Stimulated activated CD4-positive, alpha-beta T cell treated with anti-CD3 and anti-CD28 coated beads, Interleukin-1b, Interleukin-23, amount 100 ng/mL, for 1 hour (primary cell): ENCODE data around the gene KCNQ1.

Source experiments
- DNase-seq, 2 donors: peaks; one replicate each; pipeline ENCODE4 v3.0.0-alpha.2; 2020; ENCODE audit warnings: low read depth in 2 of 2

KCNQ1 gene

DNA sequence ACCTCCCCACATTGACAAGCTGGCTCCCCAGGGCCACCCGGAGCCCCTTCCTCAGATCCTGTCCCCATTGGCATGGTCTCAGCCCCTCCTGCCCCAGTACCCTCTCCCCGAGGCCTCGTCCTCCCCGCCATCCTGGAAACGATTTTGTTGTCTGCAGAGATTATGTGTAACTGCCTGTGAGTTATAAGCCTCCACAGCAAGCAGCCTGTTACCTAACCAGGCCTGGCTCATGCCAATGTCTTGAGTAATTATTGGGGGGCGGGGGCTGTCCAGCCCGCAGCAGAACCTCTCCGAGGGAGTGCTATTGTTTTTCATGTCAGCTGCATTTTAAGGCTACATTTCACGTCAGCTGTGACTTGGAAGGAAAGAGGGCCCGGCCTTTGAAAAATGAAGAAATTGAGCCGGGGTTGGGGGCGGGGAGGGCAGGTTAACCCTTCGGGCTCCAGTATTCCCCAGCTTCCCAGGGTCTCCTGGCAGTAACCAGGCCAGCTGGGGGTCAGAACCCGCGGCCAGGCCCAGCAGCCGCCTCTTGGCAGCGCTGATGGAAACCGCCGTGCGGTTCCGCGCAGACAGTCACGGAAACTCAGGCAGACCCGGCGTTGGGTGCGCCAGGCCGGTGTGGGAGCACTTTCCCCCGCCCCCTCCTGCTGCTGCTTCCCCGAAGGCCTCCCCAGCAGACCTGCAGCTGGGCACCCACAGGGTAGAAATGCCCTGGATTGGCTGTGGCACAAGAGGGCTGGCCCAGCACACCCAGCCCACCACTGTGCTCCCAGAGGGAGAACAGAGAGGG, 381.3 kb downstream of the KCNQ1 start:
- no peak for DNase-seq

- DNase-seq, result no peak
Observed at GRCh38 chr11:2826679-2827056, 381.9 kb downstream of the KCNQ1 start.

DNA sequence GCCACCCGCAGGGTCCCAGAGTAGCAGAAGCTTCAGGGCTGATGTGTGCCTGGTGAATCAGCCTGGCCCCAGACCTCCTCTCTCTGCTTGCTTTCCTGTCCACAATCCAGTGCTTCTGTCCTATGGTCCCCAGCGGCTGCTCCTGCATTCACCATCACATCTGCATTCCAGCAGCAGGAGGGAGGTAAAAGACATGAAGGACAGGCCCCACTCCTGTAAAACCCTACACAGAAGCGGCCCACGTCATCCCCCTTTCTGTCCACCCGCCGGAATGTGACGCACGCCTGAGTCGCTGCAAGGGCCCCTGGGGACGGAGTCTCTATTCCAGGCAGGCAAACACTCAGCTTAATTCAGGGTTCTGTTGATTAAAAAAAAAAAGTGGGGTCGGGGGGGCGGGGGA, 382.4 kb downstream of the KCNQ1 start:
- DNase-seq, result no peak

GRCh38 chr11:2827792-2828191, 383.0 kb downstream of the KCNQ1 start:
- DNase-seq, result no peak

- no peak for DNase-seq
Observed at GRCh38 chr11:2828585-2829330, 383.9 kb downstream of the KCNQ1 start.

DNA sequence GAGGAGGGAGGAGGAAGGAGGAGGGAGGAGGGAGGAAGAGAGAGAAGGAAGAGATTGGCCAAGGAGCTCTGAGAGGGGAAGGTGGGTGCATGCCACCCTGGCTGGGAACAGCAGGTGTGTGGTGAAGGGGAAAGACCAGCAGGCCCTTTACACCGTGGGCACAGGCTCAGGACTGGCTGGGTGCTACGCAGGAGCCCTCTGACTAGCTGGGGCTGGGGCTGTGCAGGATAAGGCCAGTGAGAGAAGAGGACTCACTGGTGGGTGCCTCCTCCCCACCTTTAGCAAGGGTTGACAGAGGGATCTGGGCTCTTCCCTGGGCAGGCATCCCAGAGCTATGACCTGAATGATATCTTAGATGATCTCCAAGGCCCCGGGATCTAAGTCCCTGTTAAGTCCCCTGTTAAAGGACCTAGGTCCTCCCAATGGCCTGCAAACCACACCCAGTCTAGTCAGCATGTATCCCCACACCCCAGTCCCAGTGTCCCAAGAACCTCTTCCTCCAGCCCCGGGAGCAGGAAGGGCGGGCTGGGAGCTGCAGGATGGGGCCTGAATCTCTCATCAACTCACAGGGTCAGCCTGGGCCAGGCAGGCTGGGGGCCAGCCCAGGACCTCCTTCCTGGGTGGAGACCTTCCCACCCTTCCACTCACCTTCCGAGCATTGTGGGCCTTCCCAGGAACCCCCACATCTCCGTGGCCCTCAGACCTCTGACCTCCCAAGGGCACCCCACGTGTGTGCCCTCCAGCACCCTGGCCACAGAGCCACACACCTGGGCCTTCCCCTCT, 385.4 kb downstream of the KCNQ1 start:
- no peak for DNase-seq

GRCh38 chr11:2830886-2831285, 386.1 kb downstream of the KCNQ1 start:
- DNase-seq, result no peak

GRCh38 chr11:2831781-2832532, 387.1 kb downstream of the KCNQ1 start:
- DNase-seq, result no peak

- DNase-seq, result no peak
Observed at GRCh38 chr11:2832533-2833020, 387.8 kb downstream of the KCNQ1 start.

DNA sequence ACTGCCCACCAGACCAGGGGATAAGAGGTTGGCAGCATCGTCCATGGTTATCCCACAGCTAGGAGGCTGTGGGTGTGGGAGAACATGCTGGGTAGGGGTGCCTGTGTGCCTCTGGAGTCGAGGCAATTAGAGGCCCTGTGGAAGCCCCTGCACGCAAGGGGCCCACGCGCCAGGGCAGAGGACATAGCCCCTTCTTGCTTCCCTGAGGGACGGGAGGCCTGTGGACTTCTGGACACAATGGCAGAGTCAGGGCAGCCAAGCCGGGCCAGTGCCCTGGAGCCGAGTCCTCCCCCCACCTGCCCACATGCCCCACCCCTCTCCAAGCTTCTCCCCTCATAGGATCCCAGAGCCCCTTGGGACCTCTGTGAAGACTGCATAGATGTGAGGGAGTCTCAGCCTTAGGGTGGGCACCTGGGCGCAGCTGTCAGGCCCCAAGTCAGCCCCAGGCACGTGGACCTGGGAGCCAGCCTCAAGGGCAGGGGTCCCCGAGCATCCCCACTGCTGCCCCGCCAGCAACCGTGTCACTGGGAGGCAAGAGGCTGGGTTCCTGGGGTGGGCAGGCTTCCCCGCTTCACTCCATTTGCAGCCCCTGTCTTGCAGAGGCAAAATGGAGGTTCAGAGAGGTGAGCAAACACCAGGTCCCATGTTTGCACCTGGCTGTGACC, 388.4 kb downstream of the KCNQ1 start:
- no peak for DNase-seq

GRCh38 chr11:2833716-2834502, 389.1 kb downstream of the KCNQ1 start:
- no peak for DNase-seq

DNA sequence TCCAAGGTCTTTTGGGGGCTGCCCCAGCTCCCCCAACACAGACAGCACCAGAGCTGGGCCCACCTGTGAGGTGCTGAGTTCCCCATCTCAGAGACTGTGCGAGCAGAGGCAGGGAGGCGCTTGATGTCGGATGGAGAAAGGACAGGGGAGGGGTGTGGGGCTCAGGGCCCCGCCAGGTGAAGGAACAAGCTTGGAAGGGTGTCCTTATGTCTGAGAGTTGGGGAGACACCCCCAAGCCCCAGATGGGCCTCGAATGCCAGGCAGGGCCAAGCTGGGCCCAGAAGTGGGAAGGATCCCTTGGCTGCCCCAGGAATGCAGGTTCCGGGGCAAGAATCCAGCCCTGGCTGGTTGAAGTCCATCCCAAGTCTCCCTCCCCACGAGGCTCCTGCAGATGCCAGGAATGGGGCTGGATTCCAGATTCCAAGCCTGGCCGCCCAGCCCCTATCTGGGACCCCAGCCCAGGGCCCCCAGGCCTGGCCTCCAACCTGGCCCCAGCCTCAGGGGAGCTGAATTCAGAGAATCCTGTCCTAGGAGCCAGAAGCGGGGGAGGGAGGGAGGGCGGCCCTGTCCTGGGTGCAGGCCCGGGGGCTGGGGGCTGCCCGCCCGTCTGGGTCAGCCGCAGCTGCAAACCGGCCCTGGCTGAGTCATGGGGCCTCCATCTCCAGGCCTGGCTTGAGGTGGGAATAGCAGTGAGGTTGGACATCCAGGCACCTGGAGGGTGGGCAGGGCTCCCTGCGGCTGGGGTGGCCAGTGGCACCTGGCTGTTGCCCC, 389.9 kb downstream of the KCNQ1 start:
- no peak for DNase-seq

DNA sequence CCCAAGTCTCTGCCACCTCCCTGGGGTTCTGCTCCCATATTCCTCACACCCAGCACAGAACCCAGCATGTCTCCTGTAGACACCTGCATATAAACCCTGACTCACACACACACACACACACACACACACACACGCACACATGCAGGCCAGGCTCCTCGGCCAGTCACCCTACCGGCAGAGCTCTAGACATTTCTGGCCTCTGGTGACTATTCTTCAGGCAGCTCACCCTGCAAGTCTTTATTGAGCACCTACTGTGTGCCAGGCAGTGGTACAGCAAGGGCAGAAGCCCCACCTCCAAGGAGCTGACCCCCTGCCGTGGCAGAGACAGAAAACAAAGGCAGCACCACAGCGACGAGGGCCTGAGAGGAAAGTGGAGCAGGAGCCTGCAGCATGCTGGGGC, 390.5 kb downstream of the KCNQ1 start:
- DNase-seq, result no peak

- DNase-seq, result no peak
Observed at GRCh38 chr11:2835751-2836150, 390.9 kb downstream of the KCNQ1 start.

- DNase-seq, result no peak
Observed at GRCh38 chr11:2836315-2837095, 391.7 kb downstream of the KCNQ1 start.

DNA sequence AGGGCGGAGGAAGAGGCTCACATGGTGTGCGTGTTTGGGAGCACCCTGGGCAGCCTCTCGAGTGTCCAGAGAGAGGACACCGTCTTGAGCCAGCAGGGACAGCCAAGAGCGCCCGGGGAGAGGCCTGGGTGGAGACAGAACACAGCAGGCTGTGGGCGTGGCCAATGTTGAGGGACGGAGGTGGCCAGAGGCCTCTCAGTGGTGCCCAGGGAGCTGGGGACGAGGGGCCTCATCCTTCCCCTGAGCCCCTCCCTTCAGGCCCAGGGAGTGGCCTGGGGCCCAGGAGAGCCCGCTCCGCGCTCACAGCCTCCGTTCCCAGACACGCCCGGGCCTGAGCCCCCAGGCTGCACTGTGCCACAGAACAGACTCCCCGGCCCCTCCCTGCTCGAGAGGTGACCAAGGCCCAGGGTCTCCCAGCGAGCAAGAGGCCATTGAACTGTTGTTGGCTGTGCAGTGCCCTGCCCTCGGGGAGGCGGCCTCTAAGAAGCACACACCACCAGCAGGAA, 392.3 kb downstream of the KCNQ1 start:
- DNase-seq, result no peak

GRCh38 chr11:2837651-2838050, 392.8 kb downstream of the KCNQ1 start:
- no peak for DNase-seq

DNA sequence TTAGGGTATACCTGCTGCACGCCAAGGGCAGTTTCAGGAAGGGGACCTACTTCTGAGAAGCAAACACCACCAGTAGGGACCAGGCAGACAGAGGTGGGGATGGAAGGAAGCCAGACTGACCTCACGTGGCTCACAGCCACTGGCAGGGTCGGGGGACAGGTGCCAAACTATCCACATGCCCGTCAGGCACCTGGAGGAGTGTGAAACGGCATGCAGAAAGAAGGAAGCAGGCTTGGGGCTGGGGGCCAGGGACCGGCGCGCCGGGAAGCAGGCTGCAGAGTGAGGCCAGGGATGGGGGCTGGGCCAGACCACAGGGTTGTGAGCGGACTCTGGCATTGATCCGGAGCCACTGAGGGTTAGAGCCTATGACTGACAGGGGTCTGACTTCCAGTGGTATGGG, 393.3 kb downstream of the KCNQ1 start:
- DNase-seq, result no peak
